Iris pigment epithelial cell (primary cell): ENCODE measurements around the gene SH3GL3.

Experiments
- DNase-seq: peaks from one replicate; pipeline ENCODE4 v3.0.0-alpha.2; 2011; ENCODE audit warnings: low read depth

SH3GL3 gene

DNA sequence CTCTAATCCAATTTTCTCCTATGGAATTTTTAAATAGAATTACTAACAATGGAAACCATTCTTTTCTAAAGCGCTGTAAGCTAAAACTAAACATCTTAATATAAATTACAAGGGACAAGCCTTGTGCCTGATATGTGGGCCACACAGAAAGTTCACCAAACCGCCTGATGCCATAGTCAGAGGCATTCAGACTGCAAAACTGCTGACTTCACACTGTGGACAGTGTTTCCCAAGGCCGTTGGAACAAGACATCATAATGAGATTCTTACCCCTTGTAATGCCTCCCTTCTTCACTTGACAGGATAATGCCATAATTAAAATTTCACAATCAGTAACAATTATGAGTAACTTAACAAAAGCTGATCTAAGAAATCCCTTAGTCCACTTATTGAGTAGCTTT, 14.9 kb downstream of the SH3GL3 start:
- DNase-seq = no peak

DNA sequence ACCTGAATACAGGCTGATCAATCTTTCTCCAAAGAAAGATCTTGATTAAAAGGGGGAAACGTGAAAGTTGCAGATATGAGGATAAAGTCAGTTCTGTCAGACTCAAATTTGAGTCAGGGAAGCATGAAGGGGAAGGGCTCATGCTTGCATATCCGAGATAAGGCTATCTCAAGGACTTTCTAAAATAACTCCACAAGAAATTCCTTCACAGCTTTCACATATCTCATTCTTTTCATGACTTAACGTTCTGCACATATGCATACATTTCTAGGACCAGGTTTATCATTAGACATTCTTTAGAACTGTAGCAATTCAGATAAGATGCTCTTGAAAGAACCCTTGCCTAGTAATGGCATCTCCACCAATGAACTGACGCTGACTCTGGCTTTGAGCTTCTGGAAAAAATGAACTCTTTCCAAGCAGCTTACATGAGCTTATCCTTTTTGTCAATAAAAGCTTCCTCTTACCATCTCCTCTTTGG, 15.9 kb downstream of the SH3GL3 start:
- DNase-seq = no peak

DNA sequence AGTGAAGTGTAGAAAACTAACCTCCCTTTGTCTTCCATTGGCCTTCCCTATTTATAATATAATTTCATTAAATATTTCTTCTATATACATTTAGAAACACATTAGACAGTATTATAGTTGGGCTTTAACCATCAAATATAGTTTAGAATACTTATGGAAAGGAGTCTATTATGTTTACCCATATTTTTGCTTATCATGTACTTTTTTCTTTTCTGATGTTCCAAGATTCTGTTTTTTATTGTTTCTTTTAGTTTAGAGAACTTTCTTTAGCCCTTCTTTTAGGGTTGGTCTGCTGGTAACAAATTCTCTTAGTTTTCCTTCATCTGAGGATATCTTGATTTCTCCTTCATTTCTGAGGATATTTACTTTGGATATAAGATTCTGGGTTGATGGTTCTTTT, 23.7 kb downstream of the SH3GL3 start:
- DNase-seq = no peak

DNA sequence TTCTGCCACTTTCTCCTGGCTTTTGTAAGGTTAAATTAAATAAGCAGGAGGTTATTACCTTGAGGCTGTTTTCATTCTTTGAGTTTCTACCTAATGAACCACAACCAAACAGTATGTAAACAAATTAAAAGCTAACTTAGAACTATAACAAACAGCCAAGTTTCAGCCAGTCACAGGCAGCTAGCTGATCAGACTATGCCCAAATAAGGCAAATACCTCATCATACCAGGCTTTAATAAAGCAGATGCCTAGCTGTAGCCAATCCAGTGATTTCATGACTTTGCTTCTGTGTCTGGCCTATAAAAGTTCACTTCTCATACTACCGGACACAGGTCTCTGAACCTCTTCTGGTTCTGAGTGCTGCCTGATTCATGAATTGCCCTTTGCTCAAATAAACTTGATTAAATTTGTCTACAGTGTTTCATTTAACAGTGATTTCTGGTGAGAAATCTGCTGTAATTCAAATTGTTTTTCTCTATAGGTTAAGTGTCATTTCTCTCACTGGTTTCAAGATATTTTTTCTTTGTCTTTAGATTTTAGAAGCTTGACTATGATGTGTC, 24.2 kb downstream of the SH3GL3 start:
- no peak for DNase-seq

DNA sequence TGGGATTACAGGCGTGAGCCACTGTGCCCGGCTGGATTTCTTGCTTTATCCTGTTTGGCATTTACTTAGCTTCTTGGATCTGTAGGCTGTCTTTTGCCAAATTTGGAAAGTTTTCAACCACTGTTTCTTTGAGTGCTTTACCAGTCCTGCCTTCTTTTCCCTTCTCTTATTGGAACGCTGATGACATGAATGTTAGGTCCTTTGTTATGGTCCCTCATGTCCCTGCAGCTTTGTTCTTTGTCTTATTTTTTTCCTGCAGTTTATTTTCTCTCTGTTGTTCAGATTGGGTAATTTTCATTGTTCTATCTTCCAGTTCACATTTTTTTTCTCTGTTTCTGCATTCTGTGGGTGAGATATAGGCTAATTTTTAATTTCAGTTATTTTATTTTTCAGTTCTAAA, 25.0 kb downstream of the SH3GL3 start:
- DNase-seq = no peak

DNA sequence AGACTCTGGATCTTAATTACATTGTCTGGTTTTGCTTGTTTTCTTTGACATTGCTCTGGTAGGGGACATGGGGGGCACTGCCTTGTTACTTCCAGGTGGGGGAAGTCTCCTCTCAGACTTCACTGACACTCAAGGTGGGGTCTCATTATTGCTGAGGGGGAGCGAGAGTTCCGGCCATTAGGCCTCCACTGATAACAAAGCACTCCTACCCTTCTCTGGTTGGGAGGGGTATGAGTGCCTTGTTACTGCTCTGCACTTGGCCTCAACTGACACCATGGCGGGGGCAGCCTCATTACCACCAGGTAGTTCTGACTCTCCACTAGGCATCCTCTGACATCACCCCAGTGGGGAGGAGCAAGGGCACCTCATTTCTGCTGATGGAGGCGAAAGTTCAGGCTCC, 25.7 kb downstream of the SH3GL3 start:
- DNase-seq = no peak

DNA sequence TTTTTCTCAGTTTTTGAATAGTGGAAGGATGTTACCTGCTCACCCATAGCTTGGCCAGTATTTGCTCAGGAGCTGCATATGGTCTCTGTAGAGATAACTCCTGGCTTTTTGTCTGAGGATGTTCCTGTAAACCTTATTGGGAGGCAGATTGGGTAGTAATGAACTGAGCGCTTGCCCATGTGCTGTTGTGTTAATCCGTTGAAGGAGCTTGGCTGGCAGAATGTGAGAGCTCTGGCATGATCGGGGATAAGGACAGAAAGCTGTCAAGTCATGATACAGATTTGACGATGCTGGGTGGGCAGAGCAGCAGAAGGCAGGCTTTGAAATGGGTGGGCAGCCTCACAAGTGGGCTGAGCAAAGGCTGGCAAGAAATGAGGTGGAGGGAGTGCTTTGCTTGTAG, 27.4 kb downstream of the SH3GL3 start:
- no peak for DNase-seq

DNA sequence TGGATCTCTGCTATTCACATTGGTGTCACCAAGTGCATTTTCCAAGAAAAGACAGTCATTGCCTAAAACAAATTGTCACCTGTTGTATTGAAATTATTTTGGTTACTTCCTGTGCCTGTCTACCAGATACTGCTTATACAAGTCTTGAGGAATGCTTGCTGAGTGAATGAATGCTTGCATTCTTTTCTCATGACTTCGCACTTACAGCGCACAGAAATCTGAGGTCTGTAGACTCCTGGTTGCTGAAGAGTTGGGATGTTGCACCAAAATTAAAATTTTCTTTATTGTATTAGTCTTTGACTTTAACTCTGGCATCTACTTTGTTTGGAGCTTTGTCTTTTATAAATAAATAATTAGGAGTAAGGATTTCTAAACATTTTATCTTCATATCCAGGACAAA, 28.4 kb downstream of the SH3GL3 start:
- DNase-seq = peak; percentile 65

DNA sequence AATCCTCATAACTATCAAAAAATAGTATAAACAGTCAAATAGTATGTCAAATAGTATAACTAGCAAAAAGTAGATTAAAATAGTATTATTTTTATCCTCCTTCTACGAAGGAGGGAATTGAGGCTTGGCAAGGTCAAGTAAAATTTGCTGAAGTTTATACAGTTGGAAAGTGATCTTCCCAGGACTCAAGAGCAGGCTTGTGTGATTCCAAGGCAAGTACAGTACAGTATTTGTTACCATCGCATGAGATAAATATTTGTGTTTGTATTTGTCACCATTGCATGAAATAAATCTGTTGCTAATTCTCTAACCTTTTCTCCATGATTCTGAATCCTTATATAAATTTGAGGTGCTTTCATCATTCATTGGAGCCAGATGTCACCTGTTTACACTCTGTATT, 28.9 kb downstream of the SH3GL3 start:
- DNase-seq = no peak

DNA sequence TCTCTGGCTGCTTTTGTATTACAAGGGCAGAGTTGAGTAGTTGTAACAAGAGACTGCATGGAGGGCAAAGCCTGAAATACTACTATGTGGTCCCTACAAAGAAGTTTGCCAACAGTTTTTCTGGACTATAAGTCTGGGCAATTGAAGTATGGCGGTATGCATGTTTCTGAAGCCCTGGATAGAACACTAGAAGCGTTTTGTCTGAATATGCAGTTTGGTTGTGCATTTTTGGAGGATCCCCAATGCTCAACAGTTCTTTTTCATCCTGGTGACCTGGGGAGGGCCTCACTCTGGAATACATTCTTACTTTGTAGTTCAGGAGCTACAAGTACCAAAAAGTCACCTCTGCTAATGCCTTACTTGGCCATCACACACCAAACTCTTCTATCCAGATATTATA, 29.6 kb downstream of the SH3GL3 start:
- no peak for DNase-seq

DNA sequence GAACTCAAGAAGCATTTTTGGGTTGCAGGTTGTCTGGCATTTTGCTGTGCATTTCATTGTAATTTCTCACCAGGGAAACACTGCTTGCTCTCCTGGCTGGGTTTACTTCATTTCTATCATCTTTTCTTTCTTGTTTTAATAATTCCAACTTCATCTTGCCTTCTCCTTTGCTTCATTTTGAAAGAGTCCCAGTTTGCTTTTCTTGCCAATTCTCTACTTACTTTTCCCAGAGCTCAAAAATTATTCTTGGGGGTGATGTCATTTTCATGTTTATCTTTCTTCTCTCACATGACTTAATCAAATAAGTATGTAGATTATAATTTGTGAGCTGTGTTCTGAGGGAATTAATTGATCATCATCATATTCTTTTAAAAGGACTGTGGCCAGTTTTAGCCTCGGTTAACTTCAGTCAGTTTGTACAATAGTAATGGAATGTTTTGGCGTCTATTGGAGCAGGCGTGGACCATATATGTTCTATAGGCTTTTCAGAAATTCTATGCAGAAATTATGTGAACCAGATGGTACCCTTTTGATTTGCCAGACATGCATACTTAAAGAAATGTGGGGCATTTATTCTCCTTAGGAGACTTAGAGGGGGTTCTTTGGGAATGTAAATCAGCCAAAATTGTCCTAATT, 30.1 kb downstream of the SH3GL3 start:
- DNase-seq = no peak

DNA sequence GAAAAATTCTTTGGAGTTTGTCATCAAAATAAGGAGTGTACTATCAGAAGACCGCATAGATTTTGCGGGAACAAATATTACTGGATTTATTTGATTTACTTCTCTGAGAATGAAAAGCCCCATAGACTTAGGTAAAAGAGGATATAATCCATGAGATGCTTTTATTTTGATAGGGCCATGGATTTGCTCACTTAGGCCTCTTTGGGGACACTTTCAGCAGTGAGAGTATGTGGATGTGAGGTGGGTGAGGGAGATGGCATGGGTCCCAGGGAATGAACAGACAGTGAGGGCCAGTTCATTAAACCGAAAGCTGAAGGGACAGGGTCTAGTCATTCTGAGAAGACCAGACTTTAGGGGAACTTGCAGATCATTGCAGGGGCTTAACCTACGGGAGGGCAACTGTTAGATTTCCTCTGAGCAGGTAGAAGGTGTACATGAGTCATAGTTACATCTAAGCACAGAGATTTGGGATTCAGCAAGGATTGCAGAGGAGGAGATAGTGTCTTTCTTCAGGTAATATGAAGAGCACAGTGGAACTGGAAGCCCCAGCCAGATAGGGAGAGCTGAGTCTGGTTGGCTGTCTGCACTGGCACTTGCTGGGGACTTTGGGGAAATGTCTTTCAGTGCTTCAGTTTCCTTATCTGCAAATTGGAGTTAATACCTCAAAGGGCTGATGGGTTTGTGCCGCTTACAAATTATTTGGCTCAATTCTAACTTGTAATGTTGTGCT, 30.8 kb downstream of the SH3GL3 start:
- DNase-seq = no peak

DNA sequence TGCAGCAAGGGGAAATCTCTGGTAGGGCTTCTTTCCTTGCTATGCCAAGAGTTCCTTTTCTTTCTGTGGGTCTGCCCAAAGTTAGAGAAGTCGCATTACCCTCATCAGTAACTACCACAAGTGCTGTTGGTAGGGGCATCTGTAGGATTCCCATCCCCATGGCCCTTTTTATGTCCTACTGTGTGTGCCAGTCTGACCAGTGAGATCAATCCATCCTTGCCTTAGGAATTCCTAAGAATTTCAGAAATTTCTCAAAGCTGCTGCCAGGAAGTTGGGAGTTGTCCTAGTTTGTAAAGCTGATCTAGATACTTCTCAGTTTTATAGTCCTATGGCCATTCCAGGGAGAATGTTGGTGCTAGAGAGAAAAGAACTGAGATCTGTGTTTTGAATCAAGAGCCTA, 36.5 kb downstream of the SH3GL3 start:
- no peak for DNase-seq

DNA sequence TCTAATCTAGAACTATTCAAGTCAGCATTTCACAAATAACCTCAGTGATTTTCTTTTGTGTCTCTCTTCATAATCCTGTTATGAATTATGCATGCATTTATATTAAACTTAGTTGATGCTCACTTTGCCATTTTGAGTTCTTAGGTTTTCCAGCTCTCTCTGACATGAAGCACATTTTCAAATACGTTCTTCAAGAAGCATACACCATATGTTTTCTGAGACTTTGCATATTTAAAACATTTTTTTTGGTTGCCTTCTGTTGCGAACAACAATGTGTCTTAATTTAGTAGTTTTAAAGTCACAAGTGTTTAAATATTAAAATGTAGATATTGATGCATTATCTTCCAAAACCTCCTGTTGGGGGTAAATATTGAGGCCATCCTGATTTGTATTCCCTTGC, 37.5 kb downstream of the SH3GL3 start:
- DNase-seq = no peak

DNA sequence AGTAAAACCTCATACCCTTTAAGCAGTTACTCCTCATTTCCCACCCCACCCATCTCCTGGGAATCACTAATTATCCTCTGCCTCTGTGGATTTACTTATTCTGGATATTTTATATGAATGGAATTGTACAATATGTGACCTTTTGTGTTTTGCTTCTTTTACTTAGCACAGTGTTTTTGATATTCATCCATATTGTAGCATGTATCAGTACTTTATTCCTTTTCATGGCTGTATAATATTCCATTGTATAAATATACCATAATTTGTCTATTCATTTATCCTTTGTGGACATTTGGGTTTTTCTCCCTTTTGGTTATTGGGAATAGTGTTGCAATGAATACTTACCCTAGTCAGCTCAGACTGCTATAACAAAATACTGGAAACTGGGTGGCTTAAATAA, 39.2 kb downstream of the SH3GL3 start:
- DNase-seq = no peak

DNA sequence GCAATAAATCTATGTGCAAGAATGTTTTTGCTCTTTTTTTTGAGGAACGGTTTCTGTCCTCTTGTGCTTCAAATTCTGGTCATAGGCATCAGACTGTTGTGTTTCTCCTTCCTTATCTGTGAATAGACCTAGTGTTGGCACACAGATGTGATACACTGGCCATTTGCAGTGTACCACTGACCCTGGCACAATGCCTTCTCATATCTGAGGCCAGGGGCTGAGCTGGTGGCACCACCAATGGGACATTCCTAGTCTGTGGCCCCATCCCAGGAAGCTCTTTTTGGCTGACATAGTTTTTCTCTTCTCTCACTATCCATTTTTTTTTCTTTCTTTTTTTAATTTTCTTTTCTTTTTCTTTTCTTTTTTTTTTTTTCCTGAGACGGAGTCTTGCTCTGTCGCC, 40.4 kb downstream of the SH3GL3 start:
- DNase-seq = no peak

DNA sequence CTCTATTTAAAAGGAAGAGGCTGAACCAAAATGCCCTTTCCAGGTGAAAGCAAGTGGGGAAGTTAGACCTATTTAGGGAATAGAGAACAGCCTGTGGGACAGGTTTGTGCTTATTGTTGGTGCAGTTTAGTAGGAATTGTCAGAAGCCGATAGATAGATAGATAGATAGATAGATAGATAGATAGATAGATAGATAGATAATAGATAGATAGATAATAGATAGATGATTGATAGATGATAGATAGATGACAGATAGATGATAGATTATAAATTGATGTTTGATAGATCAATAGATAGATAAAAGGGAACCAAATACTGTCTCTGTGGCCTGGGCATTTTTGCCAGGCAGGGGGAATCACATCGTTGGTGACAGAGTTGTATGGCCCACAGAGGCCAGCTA, 42.5 kb downstream of the SH3GL3 start:
- no peak for DNase-seq

DNA sequence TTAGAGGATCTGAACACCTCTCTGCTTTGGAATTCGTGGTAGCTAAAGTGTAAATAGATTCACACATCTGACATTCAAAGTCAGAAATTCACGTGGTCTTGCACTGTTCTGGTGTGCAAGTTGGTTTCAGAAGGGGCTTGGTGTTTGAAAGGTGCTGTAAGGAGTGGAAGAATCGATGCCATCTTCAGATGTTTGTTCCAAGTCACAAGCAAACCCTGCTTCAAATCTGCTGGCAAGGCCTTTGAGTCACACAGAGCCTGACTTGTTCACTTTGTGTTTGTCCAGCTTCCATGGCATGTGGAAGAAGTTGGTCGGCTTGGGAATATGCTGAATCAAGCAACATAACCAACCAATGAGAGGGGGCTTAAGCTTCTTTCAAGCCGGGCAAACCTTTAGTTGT, 44.3 kb downstream of the SH3GL3 start:
- DNase-seq = no peak

DNA sequence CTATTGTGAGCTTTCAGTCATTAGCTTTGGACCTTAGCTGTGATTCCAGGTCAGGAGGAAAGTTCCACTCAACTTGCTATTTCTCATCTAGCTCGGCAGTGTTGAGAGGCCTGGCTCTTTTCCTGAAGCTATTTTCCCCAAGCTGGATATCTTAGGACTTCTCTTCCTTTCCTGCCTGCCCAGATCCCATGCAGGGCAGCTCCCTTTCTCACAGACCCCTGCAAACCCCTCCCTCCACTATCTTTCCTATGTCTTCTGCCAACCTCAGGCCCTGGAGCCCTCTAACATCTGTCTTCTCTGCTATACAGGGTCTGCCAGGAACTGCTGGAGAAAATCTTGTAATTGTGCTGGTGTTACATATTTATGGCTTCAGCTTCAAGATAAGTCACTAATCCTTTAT, 49.6 kb downstream of the SH3GL3 start:
- no peak for DNase-seq

DNA sequence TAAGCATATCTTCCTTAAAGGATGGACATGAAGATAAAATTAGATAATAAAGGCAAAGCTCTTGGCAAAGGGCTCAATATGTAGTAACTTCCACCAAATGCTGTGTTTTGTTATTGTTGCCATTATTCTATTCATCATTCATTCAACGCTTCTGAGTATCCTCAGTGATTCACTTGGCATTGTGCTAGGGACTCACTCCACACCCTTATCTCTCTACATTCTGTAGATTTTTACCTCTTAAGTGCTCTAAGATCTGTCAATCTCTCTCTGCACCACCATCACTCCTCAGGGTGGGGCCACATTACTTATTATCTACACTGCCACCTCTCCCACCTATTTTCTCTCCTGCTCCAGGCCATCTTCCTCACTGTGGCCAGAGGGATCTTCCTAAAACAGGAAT, 51.2 kb downstream of the SH3GL3 start:
- DNase-seq = no peak

DNA sequence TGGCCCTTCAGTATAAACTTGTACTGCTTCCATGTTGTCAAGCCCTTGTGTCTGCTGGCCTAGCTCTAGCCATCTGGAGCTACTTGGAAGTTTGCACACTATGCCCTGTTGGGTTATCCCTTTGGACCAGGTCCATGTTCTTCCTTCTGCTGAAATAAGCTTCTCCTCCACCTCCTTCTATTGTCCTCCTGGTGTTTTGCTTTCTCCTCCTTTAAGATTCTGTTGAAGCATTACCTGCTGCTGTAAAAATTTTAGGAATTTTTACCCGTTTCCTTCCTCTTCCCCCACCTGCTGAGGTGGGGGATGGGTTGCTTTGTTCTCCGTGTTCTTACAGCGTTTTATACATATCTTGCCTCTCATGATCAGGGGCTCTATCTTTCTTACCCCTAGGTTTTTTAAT, 51.7 kb downstream of the SH3GL3 start:
- DNase-seq = no peak

DNA sequence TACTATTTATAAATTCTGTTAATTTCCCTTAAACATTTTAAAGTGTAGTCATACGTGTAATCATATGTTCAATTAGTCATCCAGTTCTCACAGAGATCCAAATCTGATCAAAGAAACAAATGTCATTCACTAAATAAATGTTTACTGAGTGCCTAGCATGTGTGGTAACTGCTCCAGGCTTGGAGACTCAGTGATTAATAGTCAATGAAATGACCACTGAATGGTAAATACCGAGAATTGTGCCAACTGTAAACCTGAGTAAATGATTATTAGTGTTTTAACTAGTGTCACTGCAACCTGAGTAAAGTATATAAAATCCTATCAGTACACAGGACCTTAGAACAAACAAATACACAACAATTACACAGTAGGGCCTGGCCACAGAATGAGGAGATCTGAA, 52.3 kb downstream of the SH3GL3 start:
- no peak for DNase-seq

DNA sequence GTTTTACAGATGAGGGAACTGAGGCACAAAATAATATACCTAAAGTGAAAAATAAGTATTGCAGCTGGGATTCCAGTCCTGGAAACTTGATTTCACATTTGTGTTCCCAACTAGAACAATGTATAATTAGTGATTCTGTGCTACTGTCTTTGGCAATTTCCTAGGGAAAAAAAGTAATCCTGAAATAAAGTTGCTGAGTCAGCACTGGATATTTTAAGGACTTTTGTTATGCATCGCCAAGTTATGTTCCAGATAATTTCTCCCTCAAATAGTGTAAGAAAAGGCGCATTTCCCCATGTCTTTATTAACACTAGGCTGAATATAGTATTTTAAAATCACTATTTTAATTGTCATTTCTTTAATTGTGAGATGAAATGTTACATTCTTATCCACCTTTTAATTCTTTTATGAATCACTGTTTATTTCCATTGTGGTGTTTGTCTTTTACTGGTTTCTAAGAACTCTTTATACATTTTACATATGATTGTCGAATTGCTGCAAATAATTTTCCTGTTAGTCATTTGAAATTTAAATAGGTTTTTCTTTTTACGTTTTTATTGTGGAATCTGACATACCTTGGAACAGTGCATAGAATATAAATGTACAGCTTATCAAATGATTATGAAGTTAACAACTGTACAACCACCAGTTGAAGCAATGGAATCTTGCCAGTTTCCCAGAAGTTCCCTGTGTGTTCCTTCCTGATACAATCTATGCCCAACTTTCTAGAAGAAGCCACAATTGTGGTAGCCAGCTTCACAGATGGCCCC, 56.6 kb downstream of the SH3GL3 start:
- no peak for DNase-seq
